ENCODE measurements around the gene CARD16. TPM values are rescaled to one million over a fixed set of nuclear protein-coding genes. Genes with fewer than 3 reads are reported as not detected.

Gene CARD16
- total RNA-seq, 1 experiment from 2014 or later: not detected

GRCh38 chr11:105023003-105023402 lies 22.1 kb downstream of the CARD16 start, which contains the start of gene CASP5:
TSS of gene CASP5 (minus strand) at chr11:105023168. CDS start at chr11:105023136, 32 bp downstream.
- ATAC-seq (no peak), DNase-seq (ENCODE audit: low spot score) (no peak)
- CTCF ChIA-PET: no interaction called here
- Mint-ChIP-seq H3K9me3 (peaks cover 4% of the 10 kb centered on the region), H3K36me3 (peaks cover 4% of the 10 kb centered on the region), H3K27ac (no peak within 1 kb of the TSS), H3K4me3 (no peak within 1 kb of the TSS), H3K27me3 (ENCODE audit: low read depth) (no peaks in the 10 kb centered on the region), H3K4me1 (0 out of 2 replicates have a peak, but pooled peaks cover 4% of the 10 kb centered on the region)
- TF ChIP-seq PRDM15 (CRISPR knock-in tag; IDR thresholded peaks at IDR 0.05): no peak
- POLR2A ChIA-PET: no interaction called here

GRCh38 chr11:105022527-105022926 lies 22.6 kb downstream of the CARD16 start:
- Mint-ChIP-seq H3K9me3 (peaks cover 4% of the 10 kb centered on the region), H3K4me1 (0 out of 2 replicates have a peak, but pooled peaks cover 4% of the 10 kb centered on the region), H3K27ac (no peak overlapping the region), H3K36me3 (peaks cover 4% of the 10 kb centered on the region), H3K27me3 (ENCODE audit: low read depth) (no peaks in the 10 kb centered on the region), H3K4me3 (no peak overlapping the region)
- POLR2A ChIA-PET: no interaction called here
- TF ChIP-seq E2F5 (CRISPR knock-in tag; IDR thresholded peaks at IDR 0.05) (no peak), ZNF532 (CRISPR knock-in tag; IDR thresholded peaks at IDR 0.05; ENCODE audit: borderline replicate concordance) (no peak), NR1H2 (CRISPR knock-in tag; IDR thresholded peaks at IDR 0.05) (no peak), ELF4 (CRISPR knock-in tag; IDR thresholded peaks at IDR 0.05; ENCODE audit: low read depth) (no peak), TCF7 (CRISPR knock-in tag; IDR thresholded peaks at IDR 0.05; ENCODE audit: low read depth) (no peak), OVOL2 (CRISPR knock-in tag; IDR thresholded peaks at IDR 0.05; ENCODE audit: borderline replicate concordance) (no peak), ZBTB21 (CRISPR knock-in tag; IDR thresholded peaks at IDR 0.05; ENCODE audit: borderline replicate concordance) (no peak), USF1 (CRISPR knock-in tag; IDR thresholded peaks at IDR 0.05) (no peak), HMGA2 (CRISPR knock-in tag; IDR thresholded peaks at IDR 0.05) (no peak)
- DNase-seq (ENCODE audit: low spot score) (no peak), ATAC-seq (no peak)
- CTCF ChIA-PET: no interaction called here

GRCh38 chr11:105007463-105007862 lies 37.7 kb downstream of the CARD16 start:
- H3K27me3 Mint-ChIP-seq (ENCODE audit: low read depth): no peaks in the 10 kb centered on the region
- peaks cover 5% of the 10 kb centered on the region for H3K4me1 Mint-ChIP-seq
- no peak for DNase-seq (ENCODE audit: low spot score)
- H3K36me3 Mint-ChIP-seq: no peaks in the 10 kb centered on the region
- H3K9me3 Mint-ChIP-seq: 0 out of 2 replicates have a peak, but pooled peaks cover 3% of the 10 kb centered on the region
- H3K27ac Mint-ChIP-seq: no peak overlapping the region
- ATAC-seq: no peak
- CTCF ChIA-PET: no interaction called here
- no peak overlapping the region for H3K4me3 Mint-ChIP-seq
- POLR2A ChIA-PET: no interaction called here
- no peak for TF ChIP-seq HMGXB4 (CRISPR knock-in tag; IDR thresholded peaks at IDR 0.05)
- TF ChIP-seq USF1 (CRISPR knock-in tag; IDR thresholded peaks at IDR 0.05): no peak
- no peak for TF ChIP-seq ZNF396 (CRISPR knock-in tag; IDR thresholded peaks at IDR 0.05; ENCODE audit: borderline replicate concordance)
- TF ChIP-seq ZNF281 (CRISPR knock-in tag; IDR thresholded peaks at IDR 0.05): no peak
- TF ChIP-seq FOXJ3 (CRISPR knock-in tag; IDR thresholded peaks at IDR 0.05; ENCODE audit: borderline replicate concordance): no peak
- TF ChIP-seq TCF7 (CRISPR knock-in tag; IDR thresholded peaks at IDR 0.05; ENCODE audit: low read depth): no peak
